GM19193 (cell line): ENCODE data around the gene CNTNAP4.

Experiments used
- POLR2A ChIP-seq: IDR thresholded peaks from 4 replicates; pipeline ENCODE4 v1.6.1; 2011; ENCODE audit not compliant: insufficient read depth, insufficient read length; ENCODE audit errors: extremely low read depth

The CNTNAP4 gene

DNA sequence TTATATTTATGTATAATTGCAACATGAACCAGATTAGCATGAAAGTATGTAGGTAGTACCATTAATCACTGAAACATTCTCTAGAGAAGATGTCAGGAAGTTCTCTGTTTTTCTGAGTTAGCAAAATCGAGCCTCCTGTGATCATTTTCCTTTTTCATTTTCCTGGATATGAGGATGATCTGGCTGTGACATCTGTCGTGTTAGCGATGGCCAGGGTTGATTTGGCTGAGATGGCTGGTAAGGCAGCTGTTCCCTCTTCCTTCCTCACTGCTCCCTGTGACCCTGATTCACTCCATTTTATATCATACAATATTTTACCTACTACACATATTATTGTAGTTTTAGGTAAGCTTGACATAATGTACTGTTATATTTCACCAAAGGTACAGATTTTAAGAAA is 10.3 kb downstream of the CNTNAP4 start:
- TF ChIP-seq POLR2A: no peak

DNA sequence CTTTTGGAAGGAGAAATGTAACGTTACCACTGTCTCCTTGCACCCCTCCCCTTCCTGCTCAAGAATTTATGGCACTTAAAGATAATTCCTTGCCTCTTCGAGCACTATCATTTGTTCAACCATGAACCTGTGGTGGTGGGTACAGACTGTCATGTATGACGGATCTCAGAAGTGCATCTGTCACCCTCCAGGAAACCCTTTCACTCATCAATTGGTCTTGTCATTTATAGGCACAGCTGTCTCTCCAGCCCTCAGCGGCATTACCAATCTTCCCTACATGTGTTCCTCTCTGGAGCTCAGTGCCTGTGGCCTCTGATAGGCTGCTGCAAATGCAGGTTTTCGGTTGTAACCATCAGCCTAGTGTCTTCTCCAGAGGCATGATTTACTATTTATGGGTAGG is 15.0 kb downstream of the CNTNAP4 start:
- no peak for TF ChIP-seq POLR2A

DNA sequence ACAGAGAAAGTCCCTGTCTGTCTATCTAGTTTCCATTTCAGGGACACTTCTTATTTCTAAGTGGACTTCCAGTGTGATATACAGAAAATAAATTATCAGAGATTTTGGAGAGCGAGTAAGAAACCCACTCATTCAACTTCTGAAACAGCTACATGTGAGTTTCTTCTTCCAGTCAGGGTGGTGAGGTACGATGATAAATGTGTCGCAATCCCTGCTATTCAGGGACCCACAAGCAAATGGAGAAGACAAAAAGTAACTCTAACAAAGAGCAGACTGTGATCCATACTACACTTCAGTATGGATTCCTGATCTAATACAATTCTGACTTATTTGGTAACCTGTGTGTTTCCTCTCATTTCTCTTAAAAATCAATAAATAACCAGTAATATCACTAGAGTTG is 16.8 kb downstream of the CNTNAP4 start:
- no peak for TF ChIP-seq POLR2A

DNA sequence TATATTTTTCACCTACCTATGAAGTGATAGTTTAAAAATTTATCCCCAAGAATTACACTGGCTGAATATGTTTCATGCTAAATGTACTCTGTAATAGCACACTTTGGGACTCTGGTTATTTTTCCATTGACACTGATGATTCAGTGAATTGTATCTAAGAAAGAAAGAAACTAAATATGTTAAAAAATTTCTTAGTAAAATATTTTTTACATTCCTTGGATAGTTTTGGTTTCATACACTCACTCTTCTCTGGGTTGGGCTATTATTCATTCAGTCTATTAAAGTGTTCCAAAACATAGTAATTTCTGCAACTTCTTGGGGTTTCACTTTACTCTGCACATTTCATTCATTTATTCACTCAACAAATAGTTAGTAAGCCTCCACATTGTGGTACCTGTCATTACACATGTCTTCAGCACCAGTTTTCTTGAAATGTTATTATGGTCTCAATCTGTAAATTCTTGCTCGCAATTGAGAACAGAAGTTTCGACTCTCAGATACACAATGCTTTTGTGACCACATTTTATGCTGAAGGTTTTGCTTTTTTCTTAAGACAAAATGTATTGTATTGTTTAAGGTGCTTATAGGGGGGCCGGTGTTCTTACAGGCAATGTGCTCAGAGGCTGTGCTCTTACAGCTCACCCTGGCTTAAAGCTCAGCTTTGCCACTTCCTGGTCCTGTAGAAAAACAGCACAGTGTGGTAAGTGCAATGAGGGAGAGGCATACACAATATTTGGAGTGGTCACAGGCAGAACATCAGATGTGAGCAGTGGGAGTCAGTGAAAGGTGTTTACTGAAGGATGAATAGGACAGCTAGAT is 17.4 kb downstream of the CNTNAP4 start:
- no peak for TF ChIP-seq POLR2A

DNA sequence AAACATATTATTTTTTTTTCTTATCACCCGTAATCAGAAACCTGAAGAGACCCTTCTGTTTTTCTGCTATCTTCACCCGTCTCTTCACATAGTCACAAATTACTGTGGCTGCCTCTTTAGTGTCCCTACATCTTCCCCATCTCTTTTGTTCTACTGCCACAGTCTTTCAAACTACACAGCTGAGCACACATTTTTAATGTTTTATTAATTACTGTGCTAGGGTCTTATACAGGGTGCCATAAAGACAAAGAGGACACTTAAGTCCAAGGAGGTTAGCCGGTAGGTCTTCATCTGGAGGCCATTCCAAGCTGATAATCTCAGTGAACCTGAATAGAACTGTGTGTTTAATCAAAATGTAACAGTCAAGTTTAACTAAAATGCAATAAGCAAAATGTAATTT is 20.7 kb downstream of the CNTNAP4 start:
- TF ChIP-seq POLR2A: no peak

DNA sequence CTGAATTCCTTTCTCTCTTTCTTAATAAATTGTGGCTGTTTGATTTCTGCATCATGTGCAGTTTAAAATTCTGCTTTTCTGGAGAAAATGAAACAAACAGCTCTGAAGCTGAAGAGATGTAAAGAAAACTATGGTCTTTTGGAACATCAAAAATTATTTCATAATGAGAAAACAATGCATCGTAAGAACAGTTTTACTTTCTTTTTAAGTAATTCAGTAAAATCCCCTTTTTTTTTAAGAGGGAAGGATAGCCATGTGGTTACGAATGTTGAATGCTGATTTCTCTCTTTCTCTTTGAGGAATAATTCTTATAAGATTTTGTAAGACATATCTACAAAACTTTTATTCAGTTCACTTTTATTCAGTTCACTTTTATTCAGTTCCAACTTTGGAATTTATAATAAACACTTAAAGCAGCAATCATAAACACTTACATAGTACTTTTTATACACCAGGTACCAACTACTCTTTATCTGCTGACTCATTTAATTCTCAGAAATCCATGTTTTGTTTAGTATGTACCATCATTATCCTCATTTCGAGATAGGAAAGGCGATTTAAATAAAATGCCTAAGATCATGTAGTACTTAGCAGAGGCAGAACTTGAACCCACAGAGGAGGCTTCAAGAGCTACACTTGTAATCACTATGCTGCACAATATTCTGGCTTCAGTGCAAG is 26.6 kb downstream of the CNTNAP4 start:
- TF ChIP-seq POLR2A: no peak

DNA sequence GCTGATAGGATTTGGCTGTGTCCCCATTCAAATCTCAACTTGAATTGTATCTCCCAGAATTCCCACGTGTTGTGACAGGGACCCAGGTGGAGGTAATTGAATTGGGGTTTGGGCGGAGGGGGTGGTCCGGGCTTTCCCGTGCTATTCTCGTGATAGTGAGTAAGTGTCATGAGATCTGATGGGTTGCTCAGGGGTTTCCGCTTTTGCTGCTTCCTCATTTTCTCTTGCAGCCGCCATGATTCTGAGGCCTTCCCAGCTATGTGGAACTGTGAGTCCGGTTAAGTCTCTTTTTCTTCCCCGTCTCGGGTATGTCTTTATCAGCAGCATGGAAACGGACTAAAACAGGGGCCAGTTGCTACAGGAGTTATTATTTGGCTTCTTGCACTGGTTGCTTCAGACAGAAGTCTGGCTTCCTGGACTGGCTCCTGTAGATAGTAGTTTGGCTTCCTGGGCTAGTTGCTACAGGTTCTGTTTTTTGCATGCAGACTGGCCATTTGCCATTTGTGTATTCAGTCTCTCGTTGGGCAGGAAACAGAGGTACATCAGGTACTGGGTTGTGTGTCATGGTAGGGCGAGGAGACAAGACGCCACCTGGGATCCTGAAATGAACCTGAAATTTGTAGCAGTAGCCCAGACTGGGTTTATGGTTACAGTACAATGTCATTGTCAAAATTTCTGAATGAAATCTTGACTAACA is 32.6 kb downstream of the CNTNAP4 start:
- no peak for TF ChIP-seq POLR2A

DNA sequence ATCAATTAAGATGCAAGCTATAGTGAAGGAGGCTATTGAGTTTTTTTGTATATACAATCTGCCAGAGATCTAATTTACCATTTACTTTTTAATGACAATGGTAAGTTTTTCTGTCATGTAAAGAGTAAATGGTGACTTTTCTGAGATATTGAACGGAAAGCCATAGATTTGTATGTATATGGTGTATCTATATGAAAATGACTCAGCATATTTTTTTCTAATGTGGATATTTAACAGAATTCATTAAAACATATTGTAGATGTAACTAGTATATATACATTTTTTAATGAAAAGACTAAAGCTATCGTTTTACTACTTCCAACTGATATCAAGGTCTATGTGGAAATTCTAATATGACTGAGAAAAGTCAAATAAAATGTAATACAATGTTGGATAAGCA is 34.1 kb downstream of the CNTNAP4 start:
- no peak for TF ChIP-seq POLR2A

DNA sequence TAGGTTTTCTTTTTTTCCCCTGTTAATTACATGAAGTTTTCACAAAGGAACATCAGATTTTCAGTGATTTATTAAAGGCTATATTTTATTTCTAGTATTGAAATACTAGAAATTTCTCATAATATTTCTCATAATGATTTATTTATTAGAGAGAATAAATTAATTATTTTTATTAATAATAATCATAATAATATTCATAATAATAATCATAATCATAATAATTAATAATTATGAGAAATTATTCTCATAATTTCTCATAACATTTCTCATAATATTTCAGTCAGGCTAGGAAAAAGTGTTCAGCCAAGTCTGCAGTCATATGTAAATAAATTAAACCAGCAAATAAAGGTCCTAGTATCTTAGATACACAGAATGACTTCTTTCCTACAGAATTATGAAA is 41.4 kb downstream of the CNTNAP4 start:
- TF ChIP-seq POLR2A: no peak

DNA sequence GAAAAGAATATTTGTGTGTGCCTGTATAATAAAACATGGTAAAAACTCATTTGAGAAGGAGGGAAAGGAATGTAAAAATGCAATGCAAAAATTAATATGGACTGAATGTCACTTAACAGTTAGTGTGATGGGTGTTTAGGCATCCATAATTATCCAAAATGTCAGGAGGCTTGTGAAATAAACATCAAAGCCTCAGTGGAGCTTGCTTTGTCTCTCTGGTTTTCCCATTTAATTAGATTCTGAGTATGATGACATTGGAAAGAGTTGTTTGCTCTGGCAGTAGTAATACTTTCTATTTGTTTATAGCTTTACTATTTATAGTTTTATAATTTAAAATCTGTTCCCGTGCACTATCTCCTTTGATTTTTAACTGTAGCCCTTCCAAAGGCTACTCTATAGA is 51.9 kb downstream of the CNTNAP4 start:
- no peak for TF ChIP-seq POLR2A

DNA sequence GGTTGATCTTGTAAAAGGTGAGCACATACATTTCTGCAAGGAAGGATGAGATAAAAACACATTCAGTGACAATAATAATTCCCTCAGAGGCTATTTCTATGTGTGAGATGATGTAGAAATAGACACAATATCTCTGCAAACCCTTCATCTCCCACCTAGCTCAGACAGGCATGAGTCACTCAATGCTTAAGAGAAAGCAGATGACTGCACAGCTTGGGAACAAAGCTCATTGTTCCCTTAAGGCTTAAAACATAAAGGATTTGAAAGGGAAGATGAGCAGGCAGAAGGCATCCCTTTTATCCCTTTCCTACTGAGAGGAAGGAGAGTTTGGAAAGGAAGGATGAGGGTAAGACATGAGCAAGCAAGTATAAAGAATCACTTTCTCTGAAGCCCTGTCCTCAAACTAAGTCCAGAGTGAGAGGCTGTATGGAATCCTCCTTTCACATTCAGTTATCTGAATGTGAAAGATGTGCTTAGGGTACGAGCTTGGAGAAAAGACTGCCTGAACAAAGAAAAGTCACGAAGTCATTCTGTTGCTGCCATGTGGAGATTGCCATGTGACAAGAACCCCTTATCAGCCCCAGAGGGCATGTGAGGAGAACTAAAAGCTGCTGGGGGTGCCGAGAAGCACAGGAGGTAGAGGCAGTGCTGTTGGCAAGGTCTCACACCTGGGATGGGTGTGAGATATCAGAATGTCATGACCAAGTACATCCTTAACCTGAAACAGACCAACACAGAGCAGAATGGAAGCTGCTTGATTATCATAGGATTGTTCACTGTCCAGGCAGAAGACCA is 58.2 kb downstream of the CNTNAP4 start:
- no peak for TF ChIP-seq POLR2A

DNA sequence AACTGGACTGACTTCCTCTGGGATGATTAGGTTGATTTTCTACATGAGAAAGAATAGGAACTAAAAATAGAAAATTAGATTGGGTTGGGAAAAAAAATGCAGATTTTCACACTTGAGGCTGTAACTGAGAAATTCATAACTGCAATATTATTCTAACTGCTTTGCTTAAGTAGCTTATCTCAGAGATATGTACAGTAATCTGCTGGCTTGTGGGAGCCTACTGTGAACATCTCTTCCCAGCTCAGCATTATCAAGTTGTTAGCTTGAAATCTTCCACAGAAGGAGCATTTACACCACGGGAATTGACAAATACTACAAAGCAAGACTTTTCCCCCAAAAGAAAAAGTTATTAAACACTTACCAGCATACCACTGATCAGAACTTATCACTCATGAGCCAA is 58.9 kb downstream of the CNTNAP4 start:
- TF ChIP-seq POLR2A: no peak

DNA sequence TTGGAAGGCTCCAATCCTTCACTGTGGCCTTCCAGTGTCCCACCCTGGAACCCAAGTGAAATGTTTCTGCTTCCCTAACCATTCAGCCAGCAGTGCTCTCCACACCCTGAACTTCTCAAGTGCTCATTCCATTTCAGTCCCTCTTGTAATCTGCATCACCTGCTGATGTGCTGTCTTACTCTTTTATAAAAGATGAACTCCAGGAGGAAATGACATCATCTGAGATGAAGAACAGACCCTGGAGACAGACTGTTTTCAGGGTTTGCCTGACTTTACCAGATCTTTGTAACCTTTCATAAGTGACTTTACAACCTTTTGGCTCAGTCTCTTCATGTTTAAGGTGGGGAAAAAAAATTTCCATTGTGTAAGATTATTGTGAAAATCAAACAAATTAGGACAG is 61.3 kb downstream of the CNTNAP4 start:
- TF ChIP-seq POLR2A: no peak

DNA sequence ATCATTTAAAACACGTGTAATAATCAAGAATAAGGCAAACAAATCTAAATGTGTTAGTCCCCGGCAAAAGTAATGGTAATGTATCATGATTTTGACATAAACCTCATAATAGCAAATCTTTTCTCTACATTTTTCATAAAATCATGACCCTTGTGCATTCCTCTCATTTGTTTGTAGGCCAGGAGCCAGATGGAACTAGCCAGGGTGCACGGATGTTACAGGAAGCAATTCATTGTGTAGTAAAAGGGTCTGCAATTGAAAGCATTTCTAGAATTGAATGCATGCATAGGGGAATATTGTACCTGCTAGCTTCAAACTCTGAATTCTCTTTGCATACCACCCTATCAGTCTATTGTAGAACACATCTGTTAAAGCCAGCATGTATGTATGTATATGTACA is 66.6 kb downstream of the CNTNAP4 start:
- TF ChIP-seq POLR2A: no peak

DNA sequence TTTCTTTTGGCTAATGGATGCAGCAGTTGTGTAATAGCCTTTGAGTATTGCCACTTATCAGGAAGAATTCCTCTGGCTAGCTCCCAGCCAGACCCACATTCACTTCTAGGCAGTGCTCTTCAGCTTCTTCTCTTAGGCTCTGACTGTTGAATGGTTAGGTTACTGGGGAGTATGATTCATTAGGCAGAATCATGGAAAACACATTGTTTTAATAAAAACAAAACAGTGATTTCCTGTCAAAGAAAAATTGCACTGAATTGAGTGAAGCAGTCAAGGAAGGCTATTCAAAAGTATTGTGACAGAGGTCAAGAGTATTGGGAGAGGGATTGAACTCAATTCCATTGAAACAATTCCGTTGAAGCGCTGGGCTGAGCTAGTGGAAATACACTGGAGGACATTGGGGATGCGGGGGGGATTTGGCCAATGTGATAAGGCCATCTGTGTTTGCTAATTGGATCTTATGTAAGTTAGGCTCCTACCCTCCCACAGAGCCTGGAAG is 68.0 kb downstream of the CNTNAP4 start:
- no peak for TF ChIP-seq POLR2A
